ENCODE results near the gene SCPEP1.

Gene SCPEP1

DNA sequence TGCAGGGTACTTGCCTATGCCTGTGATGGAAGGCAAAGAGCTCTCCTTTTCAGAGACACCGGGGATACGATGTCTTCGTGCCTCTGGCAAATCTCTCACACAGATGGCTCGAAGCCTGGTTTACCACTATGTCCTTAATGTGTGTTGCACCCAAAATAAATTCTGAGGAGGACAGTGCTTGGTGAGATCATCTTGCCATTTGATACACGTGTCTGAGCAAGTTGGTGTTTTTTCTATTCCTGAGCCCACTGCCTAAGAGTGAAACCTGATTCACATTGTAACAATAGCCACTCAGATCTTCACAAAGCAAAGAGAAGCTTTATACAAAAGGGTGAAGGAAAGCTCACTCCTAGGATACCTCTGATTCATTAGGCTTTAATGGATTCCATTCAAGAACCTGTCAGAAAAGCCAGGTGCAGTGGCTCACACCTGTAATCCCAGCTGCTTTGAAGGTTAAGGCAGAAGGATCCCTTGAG is 74.0 kb downstream of the SCPEP1 start:
- in situ Hi-C loops (cut with MboI; ENCODE audit: low sequenced_read_pairs, unreplicated experiment) = no loop called here
- TF ChIP-seq, protein P1, sequence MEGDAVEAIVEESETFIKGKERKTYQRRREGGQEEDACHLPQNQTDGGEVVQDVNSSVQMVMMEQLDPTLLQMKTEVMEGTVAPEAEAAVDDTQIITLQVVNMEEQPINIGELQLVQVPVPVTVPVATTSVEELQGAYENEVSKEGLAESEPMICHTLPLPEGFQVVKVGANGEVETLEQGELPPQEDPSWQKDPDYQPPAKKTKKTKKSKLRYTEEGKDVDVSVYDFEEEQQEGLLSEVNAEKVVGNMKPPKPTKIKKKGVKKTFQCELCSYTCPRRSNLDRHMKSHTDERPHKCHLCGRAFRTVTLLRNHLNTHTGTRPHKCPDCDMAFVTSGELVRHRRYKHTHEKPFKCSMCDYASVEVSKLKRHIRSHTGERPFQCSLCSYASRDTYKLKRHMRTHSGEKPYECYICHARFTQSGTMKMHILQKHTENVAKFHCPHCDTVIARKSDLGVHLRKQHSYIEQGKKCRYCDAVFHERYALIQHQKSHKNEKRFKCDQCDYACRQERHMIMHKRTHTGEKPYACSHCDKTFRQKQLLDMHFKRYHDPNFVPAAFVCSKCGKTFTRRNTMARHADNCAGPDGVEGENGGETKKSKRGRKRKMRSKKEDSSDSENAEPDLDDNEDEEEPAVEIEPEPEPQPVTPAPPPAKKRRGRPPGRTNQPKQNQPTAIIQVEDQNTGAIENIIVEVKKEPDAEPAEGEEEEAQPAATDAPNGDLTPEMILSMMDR (IDR thresholded peaks at IDR 0.05; ENCODE audit: borderline replicate concordance, control extremely low read depth, extremely low read depth, insufficient read depth, missing control alignments) = no peak
- no peak for DNase-seq (ENCODE audit: low spot score)

Data from GM13976 (cell line).